Esophagus squamous epithelium (tissue), 4 donors: ENCODE data around the gene SPIB.

ENCODE experiments used
- CTCF ChIP-seq, 6 experiments: fragments of 450-650 bp in 4 of 6; fragments of 200-600 bp in 2 of 6; sonication (generic) in 2 of 6; IDR thresholded peaks; one replicate each; pipeline ENCODE4 v1.5.1; 2016 to 2019; ENCODE audit warnings: antibody characterized with exemption in 6 of 6, mild to moderate bottlenecking in 4 of 6, moderate library complexity in 4 of 6
- POLR2A ChIP-seq, 4 donors: fragments of 450-650 bp; IDR thresholded peaks; one replicate each; pipeline ENCODE4 v1.6.1; 2017; ENCODE audit warnings: antibody characterized with exemption in 4 of 4, mild to moderate bottlenecking in 4 of 4, moderate library complexity in 3 of 4

- TF ChIP-seq POLR2A (IDR thresholded peaks at IDR 0.05) (no peak), CTCF (IDR thresholded peaks at IDR 0.05) (no peak)
Measured at GRCh38 chr19:50377517-50377916, 41.2 kb upstream of the SPIB start.
